Panc1 (cell line): ENCODE results near the gene PTPRR.

Source experiments
- POLR2AphosphoS5 ChIP-seq: IDR thresholded peaks from 2 replicates; pipeline ENCODE4 v1.6.1; 2012; ENCODE audit warnings: mild to moderate bottlenecking, low read depth, low read length, moderate library complexity
- SIN3A ChIP-seq: IDR thresholded peaks from 2 replicates; pipeline ENCODE4 v1.6.1; 2012; ENCODE audit warnings: low read depth, mild to moderate bottlenecking, low read length, moderate library complexity, borderline replicate concordance; ENCODE audit not compliant: insufficient read depth
- TCF7L2 ChIP-seq: IDR thresholded peaks from 2 replicates; pipeline ENCODE4 v1.6.1; 2011; ENCODE audit warnings: mild to moderate bottlenecking, low read depth, low read length, inconsistent platforms
- TF ChIP-seq, protein P1 (sequence below): fragments of 450-650 bp; IDR thresholded peaks from 2 replicates; pipeline ENCODE4 v1.5.1; 2017; ENCODE audit warnings: mild to moderate bottlenecking
- TF ChIP-seq, protein P2 (sequence below), 2 experiments: IDR thresholded peaks; 2 replicates each; pipeline ENCODE4 v1.6.1; 2011 to 2012; ENCODE audit warnings: low read depth in 2 of 2, control low read depth in 1 of 2, low read length in 1 of 2, mild to moderate bottlenecking in 1 of 2, moderate library complexity in 1 of 2; ENCODE audit not compliant: insufficient read depth in 1 of 2

DNA sequence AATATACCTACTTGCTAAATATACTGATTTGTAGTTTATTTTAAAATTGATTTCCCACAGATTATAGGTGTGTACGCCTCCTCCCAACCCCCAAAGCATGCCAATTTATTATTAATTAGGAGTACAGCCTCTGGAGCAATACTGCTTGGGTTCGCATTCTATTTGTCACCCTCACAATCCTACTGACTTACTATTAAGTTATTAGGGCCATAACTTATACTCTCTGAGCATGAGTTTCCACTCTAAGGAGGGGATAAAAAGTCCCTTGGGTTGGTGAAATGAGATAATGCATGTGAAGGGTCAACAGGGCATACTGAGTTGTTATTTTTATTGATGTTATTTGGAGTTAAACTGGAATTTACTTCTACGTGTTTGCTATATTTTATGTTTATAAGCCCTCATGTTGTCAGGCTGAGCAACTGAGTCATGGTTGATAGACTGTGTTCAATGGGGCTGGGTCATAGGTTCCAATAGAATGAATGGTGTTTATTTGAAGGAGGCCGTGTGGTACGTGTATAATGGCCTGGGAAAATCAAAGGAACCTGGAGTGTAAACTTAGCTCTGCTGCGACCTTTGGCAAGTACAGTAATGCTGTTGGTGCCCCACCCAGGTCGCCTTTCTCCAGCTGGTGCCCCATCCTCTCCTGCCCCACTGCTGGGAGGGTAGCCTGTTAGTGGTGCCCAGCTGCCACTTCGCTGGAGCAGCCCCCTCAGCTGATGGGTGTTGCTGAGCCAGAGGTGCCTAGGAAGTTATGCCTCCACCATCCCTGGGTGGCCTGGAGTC, 184.0 kb downstream of the PTPRR start:
- TF ChIP-seq, protein P1, sequence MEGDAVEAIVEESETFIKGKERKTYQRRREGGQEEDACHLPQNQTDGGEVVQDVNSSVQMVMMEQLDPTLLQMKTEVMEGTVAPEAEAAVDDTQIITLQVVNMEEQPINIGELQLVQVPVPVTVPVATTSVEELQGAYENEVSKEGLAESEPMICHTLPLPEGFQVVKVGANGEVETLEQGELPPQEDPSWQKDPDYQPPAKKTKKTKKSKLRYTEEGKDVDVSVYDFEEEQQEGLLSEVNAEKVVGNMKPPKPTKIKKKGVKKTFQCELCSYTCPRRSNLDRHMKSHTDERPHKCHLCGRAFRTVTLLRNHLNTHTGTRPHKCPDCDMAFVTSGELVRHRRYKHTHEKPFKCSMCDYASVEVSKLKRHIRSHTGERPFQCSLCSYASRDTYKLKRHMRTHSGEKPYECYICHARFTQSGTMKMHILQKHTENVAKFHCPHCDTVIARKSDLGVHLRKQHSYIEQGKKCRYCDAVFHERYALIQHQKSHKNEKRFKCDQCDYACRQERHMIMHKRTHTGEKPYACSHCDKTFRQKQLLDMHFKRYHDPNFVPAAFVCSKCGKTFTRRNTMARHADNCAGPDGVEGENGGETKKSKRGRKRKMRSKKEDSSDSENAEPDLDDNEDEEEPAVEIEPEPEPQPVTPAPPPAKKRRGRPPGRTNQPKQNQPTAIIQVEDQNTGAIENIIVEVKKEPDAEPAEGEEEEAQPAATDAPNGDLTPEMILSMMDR: no peak
- TF ChIP-seq SIN3A (no peak), POLR2AphosphoS5 (no peak), TCF7L2 (no peak)
- TF ChIP-seq, protein P2, sequence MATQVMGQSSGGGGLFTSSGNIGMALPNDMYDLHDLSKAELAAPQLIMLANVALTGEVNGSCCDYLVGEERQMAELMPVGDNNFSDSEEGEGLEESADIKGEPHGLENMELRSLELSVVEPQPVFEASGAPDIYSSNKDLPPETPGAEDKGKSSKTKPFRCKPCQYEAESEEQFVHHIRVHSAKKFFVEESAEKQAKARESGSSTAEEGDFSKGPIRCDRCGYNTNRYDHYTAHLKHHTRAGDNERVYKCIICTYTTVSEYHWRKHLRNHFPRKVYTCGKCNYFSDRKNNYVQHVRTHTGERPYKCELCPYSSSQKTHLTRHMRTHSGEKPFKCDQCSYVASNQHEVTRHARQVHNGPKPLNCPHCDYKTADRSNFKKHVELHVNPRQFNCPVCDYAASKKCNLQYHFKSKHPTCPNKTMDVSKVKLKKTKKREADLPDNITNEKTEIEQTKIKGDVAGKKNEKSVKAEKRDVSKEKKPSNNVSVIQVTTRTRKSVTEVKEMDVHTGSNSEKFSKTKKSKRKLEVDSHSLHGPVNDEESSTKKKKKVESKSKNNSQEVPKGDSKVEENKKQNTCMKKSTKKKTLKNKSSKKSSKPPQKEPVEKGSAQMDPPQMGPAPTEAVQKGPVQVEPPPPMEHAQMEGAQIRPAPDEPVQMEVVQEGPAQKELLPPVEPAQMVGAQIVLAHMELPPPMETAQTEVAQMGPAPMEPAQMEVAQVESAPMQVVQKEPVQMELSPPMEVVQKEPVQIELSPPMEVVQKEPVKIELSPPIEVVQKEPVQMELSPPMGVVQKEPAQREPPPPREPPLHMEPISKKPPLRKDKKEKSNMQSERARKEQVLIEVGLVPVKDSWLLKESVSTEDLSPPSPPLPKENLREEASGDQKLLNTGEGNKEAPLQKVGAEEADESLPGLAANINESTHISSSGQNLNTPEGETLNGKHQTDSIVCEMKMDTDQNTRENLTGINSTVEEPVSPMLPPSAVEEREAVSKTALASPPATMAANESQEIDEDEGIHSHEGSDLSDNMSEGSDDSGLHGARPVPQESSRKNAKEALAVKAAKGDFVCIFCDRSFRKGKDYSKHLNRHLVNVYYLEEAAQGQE (IDR thresholded peaks at IDR 0.05; ENCODE audit: insufficient read depth in 1 of 2, low read depth in 2 of 2, low read length in 1 of 2): no peak
